ENCODE results near the gene EP400.

Gene EP400

GRCh38 chr12:131913666-131914065, 36.1 kb upstream of the EP400 start:
- no peak for DNase-seq

GRCh38 chr12:131914179-131914702, 35.5 kb upstream of the EP400 start:
- DNase-seq, result no peak

DNA sequence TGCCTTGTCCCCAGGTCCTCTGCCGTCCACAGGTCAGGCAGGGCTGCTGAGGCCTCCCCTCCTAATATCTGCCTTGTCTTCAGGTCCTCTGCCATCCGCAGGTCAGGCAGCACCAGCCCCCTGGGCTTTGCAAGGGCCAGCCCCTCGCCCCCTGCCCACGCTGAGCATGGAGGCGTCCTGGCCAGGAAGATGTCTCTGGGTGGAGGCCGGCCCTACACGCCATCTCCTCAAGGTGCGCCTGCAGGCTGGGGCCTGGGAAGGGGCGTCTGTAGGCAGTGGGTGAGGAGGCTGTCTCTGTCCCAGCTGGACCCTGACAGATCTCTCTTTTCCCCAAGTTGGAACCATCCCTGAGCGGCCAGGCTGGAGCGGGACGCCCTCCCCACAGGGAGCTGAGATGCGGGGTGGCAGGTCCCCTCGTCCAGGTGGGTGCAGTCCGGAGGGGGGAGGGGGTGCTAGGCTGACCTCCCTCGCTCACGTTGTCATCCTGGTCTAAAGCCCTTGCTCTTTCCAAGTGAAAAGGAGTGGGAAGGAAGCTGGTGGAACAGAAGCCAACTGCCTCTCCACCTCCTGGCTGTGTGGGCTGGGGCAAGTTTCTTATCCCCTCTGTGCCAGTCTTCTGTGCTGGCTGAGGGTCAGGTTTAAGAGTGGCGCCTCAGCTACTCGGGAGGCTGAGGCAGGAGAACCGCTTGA, 34.6 kb upstream of the EP400 start:
- DNase-seq, result no peak

DNA sequence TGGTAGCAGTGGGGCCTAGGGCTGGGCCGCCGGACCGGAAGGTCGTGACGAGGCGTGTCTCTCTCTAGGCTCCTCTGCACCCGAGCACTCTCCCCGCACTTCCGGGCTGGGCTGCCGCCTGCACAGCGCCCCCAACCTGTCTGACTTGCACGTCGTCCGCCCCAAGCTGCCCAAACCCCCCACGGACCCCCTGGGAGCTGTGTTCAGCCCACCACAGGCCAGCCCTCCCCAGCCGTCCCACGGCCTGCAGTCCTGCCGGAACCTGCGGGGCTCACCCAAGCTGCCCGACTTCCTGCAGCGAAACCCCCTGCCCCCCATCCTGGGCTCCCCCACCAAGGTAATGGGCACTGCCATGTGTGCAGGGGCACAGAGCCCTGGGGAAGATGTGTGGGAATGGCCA, 33.9 kb upstream of the EP400 start:
- DNase-seq, result no peak

GRCh38 chr12:131916306-131917138, 33.2 kb upstream of the EP400 start:
- no peak for DNase-seq

DNA sequence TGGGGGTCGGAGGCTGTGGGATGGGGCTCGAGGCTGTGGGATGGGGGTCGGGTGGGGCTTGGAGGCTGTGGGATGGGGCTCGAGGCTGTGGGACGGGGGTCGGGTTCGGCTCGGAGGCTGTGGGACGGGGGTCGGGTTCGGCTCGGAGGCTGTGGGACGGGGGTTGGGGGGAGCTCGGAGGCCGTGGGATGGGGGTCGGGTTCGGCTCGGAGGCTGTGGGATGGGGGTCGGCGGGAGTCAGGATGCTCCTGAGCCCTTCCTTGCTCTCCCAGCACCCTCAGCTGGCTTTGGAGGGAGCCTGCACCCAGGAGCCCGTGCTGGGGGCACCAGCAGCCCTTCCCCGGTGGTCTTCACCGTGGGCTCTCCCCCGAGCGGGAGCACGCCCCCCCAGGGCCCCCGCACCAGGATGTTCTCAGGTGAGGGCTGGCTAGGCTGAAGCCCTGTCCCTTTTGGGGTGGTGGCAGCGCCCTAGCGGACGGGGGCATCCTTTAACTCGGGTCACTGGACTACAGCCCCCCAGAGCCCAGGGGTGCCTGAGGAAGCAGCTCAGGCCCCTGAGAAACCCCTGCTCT, 32.5 kb upstream of the EP400 start:
- no peak for DNase-seq

DNA sequence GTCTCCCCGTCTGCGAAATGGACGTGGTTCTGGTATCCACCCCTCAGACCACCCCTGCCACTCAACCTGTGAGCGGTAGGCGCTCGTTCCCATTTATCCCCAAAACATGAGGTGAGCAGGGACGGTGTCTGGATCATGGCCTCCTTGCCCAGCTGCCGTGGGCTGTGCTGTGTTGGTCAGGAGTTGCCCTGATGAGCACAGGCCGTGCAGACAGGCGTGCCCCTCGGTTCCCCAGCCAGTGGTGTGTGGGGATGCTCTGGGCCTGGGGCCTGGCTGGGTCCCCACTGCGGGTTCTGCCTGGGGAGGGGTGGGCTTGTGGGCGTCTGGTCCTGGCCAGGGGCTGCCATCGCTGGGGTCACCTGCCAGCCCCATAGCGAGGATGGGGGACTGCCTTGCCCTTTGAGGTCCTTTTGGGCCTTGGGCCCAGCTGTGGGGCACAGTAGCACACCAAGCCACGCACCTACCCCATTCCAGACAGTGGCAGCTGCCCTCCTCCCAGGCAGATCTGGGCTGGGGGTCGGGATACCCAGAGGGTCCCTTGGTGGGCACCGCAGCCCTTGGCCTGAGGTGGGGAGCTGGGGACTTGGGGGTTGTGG, 31.9 kb upstream of the EP400 start:
- no peak for DNase-seq

DNA sequence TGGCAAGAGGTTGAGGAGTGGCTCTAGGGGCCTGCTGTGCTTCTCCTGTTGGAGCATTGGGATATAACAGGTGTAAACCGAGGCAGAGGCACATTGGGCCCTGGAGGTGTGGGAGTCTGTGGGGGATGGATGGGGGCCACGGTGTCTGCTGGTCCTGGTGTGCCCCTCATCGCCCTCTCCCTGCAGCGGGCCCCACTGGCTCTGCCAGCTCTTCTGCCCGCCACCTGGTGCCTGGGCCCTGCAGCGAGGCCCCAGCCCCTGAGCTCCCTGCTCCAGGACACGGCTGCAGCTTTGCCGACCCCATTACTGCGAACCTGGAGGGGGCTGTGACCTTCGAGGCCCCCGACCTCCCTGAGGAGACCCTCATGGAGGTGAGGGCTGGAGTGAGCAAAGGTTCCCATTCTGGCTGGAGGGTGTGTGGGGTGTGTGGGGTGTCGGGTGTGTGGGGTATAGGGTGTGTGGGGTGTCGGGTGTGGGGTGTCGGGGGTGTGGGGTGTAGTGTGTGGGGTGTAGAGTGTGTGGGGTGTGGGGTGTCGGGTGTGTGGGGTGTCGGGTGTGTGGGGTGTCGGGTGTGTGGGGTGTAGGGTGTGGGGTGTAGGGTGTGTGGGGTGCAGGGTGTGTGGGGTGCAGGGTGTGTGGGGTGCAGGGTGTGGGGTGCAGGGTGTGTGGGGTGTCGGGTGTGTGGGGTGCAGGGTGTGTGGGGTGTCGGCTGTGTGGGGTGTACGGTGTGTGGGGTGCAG, 31.3 kb upstream of the EP400 start:
- DNase-seq, result no peak

GRCh38 chr12:131919051-131919347, 30.7 kb upstream of the EP400 start:
- no peak for DNase-seq

- DNase-seq, result no peak
Measured at GRCh38 chr12:131919366-131920156, 30.2 kb upstream of the EP400 start.

DNA sequence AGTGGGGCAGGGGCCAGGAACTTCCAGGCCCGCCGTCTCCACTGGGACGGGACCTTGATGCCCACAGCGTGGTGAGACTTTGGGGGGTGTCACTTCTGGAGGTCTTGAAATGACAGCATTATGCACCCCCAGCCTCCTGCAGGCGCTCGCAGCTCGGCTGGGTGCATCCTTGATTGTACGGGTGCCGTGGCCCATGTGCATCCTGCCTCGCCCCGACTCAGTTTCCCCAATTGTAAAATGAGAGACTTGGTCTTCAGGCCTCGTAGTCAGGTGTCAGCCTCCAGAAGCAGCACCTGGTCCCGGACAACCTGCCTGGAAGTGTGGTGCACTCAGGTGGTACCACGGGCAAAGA, 29.6 kb upstream of the EP400 start:
- DNase-seq, result no peak

GRCh38 chr12:131920902-131921840, 28.6 kb upstream of the EP400 start:
- no peak for DNase-seq

- DNase-seq, result no peak
Measured at GRCh38 chr12:131921866-131922769, 27.6 kb upstream of the EP400 start.

- DNase-seq, result no peak
Measured at GRCh38 chr12:131922772-131923171, 27.0 kb upstream of the EP400 start.

GRCh38 chr12:131923260-131923659, 26.5 kb upstream of the EP400 start:
- DNase-seq, result no peak

DNA sequence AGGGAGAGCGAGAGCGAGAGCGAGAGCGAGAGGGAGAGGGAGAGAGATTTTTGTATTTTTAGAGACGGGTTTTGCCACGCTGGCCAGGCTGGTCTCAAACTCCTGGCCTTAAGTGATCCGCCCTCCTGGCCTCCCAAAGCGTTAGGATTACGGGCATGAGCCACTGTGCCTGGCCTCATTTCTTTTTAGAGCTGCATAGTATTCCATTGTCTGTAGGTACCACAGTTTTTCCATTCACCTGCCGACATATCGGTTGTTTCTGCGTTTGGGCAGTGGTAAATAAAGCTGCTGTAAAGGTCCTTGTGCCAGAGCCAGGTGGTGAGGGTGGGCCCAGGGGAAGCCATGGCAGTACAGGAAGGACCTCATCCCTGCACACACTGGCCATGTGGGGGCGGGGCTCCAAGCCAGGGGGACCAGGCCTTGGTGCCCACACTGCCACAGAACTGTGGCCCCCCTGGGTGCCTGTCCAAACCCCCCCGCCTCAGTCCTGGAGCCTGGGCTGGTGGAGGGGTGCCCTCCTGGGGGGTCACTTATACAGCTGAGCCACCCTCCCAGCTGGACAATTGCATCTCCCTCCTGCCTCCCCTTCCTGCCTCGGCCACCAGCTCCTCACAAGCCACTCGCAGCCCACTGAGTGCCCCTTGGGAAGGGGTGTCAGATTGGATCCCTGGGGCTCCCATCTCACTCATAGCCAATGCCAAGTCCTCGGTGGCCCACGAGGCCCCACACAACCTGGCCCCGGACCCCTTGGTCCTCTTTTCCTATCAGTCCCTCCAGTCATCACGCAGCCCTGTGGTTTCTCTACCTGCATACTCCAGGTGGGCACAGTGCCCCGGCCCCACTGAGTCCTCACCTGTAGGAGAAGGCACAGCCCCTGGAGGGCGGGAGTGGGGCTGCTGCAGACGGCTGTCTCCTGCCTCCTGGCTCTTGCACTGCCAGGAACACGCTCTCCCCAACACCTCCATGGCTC, 22.3 kb upstream of the EP400 start:
- no peak for DNase-seq

GRCh38 chr12:131928080-131928710, 21.5 kb upstream of the EP400 start:
- no peak for DNase-seq

All from midbrain (tissue), 1 donor.